HEK293 (cell line): Measurements from ENCODE around the gene STAT2.

Experiments used
- CTCF ChIA-PET: fragments of 350-600 bp; formaldehyde crosslinking; extraction: SDS; loops from one replicate; lab custom pipeline; 2021; ENCODE audit warnings: antibody characterized with exemption; lab: Yijun Ruan, JAX
- POLR2A ChIA-PET: fragments of 300-600 bp; formaldehyde crosslinking; extraction: SDS; loops from one replicate; lab custom pipeline; 2020; ENCODE audit warnings: antibody characterized with exemption, inconsistent platforms; lab: Yijun Ruan, JAX
- H3K27ac ChIP-seq: fragments of 200-500 bp; sonication (Bioruptor generic); 2 replicates; pipeline ENCODE4 v1.5.1; 2014; ENCODE audit warnings: low read depth, low read length, control low read depth, inconsistent platforms; ENCODE audit errors: extremely low read depth
- H3K36me3 ChIP-seq, 2 experiments: fragments of 200-500 bp in 1 of 2; sonication (Bioruptor generic) in 1 of 2; 1 replicate in 1 of 2; 2 replicates in 1 of 2; pipeline ENCODE4 v1.5.1; 2014 to 2017; ENCODE audit warnings: inconsistent platforms in 2 of 2, low read length in 2 of 2; ENCODE audit not compliant: control insufficient read depth in 2 of 2, insufficient read depth in 1 of 2
- H3K4me1 ChIP-seq: fragments of 200-500 bp; sonication (Bioruptor generic); 2 replicates; pipeline ENCODE4 v1.5.1; 2014; ENCODE audit warnings: mild to moderate bottlenecking, low read length, inconsistent platforms; ENCODE audit not compliant: control insufficient read depth, insufficient read depth
- H3K4me3 ChIP-seq: 2 replicates; pipeline ENCODE4 v1.5.1; 2011; ENCODE audit warnings: low read depth, mild to moderate bottlenecking, control low read depth, low read length, moderate library complexity
- H3K9me3 ChIP-seq: fragments of 200-500 bp; sonication (Bioruptor generic); 2 replicates; pipeline ENCODE4 v1.5.1; 2014; ENCODE audit warnings: low read depth, low read length, inconsistent platforms; ENCODE audit not compliant: control insufficient read depth, insufficient read depth
- GLI2 ChIP-seq: fragments of 450-650 bp; formaldehyde crosslinking; IDR thresholded peaks from 2 replicates; pipeline ENCODE4; 2017; ENCODE audit warnings: missing biosample characterization, missing genetic modification characterization, low read depth, borderline replicate concordance
- GLI4 ChIP-seq: fragments of 450-650 bp; formaldehyde crosslinking; IDR thresholded peaks from 2 replicates; pipeline ENCODE4 v1.5.1; 2016; ENCODE audit warnings: missing biosample characterization, missing genetic modification characterization
- OVOL3 ChIP-seq: fragments of 450-650 bp; formaldehyde crosslinking; IDR thresholded peaks from 2 replicates; pipeline ENCODE4 v1.5.1; 2016; ENCODE audit warnings: missing biosample characterization, missing genetic modification characterization
- SCRT1 ChIP-seq: fragments of 450-650 bp; formaldehyde crosslinking; IDR thresholded peaks from 2 replicates; pipeline ENCODE4 v1.5.1; 2016; ENCODE audit warnings: missing biosample characterization, missing genetic modification characterization, borderline replicate concordance
- SCRT2 ChIP-seq: fragments of 450-650 bp; formaldehyde crosslinking; IDR thresholded peaks from 2 replicates; pipeline ENCODE4 v1.5.1; 2016; ENCODE audit warnings: missing biosample characterization, missing genetic modification characterization
- ZEB2 ChIP-seq: fragments of 450-650 bp; formaldehyde crosslinking; IDR thresholded peaks from 2 replicates; pipeline ENCODE4 v1.5.1; 2016; ENCODE audit warnings: missing biosample characterization, missing genetic modification characterization
- ZNF239 ChIP-seq: fragments of 450-650 bp; formaldehyde crosslinking; IDR thresholded peaks from 2 replicates; pipeline ENCODE4 v1.5.1; 2016; ENCODE audit warnings: missing biosample characterization, missing genetic modification characterization
- ZNF311 ChIP-seq: fragments of 450-650 bp; formaldehyde crosslinking; IDR thresholded peaks from 2 replicates; pipeline ENCODE4 v1.5.1; 2017; ENCODE audit warnings: missing biosample characterization, missing genetic modification characterization, borderline replicate concordance
- ZNF530 ChIP-seq: fragments of 450-650 bp; formaldehyde crosslinking; IDR thresholded peaks from 2 replicates; pipeline ENCODE4 v1.5.1; 2016; ENCODE audit warnings: low read depth, missing biosample characterization, missing genetic modification characterization
- ZNF670 ChIP-seq: fragments of 450-650 bp; formaldehyde crosslinking; IDR thresholded peaks from 2 replicates; pipeline ENCODE4 v1.5.1; 2016; ENCODE audit warnings: missing biosample characterization, missing genetic modification characterization, low read depth
- ZNF785 ChIP-seq: fragments of 450-650 bp; formaldehyde crosslinking; IDR thresholded peaks from 2 replicates; pipeline ENCODE4 v1.5.1; 2016; ENCODE audit warnings: missing biosample characterization, missing genetic modification characterization
- ZSCAN18 ChIP-seq: fragments of 450-650 bp; formaldehyde crosslinking; IDR thresholded peaks from 2 replicates; pipeline ENCODE4 v1.5.1; 2016; ENCODE audit warnings: missing biosample characterization, missing genetic modification characterization
- TF ChIP-seq, protein P1 (sequence below): fragments of 450-650 bp; formaldehyde crosslinking; IDR thresholded peaks from 2 replicates; pipeline ENCODE4 v1.5.1; 2016; ENCODE audit warnings: missing biosample characterization, missing genetic modification characterization

STAT2 gene

GRCh38 chr12:56296295-56296694, 63.6 kb downstream of the STAT2 start:
- H3K36me3 ChIP-seq: peaks cover 24 to 51% of the 10 kb centered on the region in 2 experiments
- ChIA-PET POLR2A (no interaction called here), CTCF (no interaction called here)
- no peak overlapping the region for H3K27ac ChIP-seq
- TF ChIP-seq SCRT2 (tag by site-specific recombination) (0 out of 2 replicates have a peak, but pooled peaks have one; percentile 41), ZEB2 (tag by site-specific recombination) (peak; percentile 47; the same call in 1 of the 2 replicates)
- TF ChIP-seq, protein P1, sequence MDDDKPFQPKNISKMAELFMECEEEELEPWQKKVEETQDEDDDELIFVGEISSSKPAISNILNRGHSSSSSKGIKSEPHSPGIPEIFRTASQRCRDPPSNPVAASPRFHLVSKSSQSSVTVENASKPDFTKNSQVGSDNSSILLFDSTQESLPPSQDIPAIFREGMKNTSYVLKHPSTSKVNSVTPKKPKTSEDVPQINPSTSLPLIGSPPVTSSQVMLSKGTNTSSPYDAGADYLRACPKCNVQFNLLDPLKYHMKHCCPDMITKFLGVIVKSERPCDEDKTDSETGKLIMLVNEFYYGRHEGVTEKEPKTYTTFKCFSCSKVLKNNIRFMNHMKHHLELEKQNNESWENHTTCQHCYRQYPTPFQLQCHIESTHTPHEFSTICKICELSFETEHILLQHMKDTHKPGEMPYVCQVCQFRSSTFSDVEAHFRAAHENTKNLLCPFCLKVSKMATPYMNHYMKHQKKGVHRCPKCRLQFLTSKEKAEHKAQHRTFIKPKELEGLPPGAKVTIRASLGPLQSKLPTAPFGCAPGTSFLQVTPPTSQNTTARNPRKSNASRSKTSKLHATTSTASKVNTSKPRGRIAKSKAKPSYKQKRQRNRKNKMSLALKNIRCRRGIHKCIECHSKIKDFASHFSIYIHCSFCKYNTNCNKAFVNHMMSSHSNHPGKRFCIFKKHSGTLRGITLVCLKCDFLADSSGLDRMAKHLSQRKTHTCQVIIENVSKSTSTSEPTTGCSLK (tag by site-specific recombination): no peak
- peaks cover 4% of the 10 kb centered on the region; the same call in 1 of the 2 replicates for H3K4me1 ChIP-seq
- no peaks in the 10 kb centered on the region for H3K9me3 ChIP-seq
- H3K4me3 ChIP-seq: no peak overlapping the region

DNA sequence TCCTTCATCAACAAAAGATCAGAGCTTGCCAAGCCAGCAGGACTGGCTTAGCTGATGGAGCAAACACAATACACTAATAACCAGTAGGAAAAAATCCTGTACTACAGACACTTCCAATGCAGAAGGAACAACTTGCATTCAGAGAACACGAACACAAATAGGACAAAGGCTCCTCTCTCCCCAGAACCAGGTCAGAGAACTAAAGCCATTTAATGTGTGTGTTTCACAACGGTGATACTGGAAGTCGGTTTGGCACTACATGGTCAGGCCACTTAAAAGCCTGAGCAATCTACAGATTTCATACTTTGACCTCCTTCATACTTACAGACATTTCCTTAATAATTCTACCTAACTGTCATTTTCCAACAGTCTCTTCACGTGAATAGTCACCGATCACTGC, 66.1 kb downstream of the STAT2 start:
- CTCF ChIA-PET: interaction anchor here (0.7 to 1.1 kb wide), 2 partner anchors 37 to 104 kb away, joined by 3 read pairs; partner anchors contain the start of gene SMARCC2
- Histone ChIP-seq H3K4me3 (no peak overlapping the region), H3K36me3 (peaks cover 25 to 65% of the 10 kb centered on the region in 2 experiments), H3K4me1 (peaks cover under 1% of the 10 kb centered on the region; the same call in 1 of the 2 replicates), H3K9me3 (no peaks in the 10 kb centered on the region)
- TF ChIP-seq ZNF530 (tag by site-specific recombination): no peak
- TF ChIP-seq SCRT1 (tag by site-specific recombination): no peak
- no peak for TF ChIP-seq ZNF239 (tag by site-specific recombination)
- no peak for TF ChIP-seq ZNF670 (tag by site-specific recombination)
- no peak for TF ChIP-seq GLI4
- no peak for TF ChIP-seq GLI2 (tag by site-specific recombination)
- TF ChIP-seq ZSCAN18 (tag by site-specific recombination): no peak
- no peak for TF ChIP-seq ZNF311 (tag by site-specific recombination)
- no peak for TF ChIP-seq ZNF785 (tag by site-specific recombination)
- TF ChIP-seq OVOL3: no peak
- TF ChIP-seq, all 188 proteins: peak for 0
- POLR2A ChIA-PET: interaction anchor here (0.6 kb wide), 1 partner anchor 99 kb away, joined by 3 read pairs; no protein-coding TSS in a partner anchor
- H3K27ac ChIP-seq: no peak overlapping the region
